Measurements from ENCODE around the gene CHSY1.

DNA sequence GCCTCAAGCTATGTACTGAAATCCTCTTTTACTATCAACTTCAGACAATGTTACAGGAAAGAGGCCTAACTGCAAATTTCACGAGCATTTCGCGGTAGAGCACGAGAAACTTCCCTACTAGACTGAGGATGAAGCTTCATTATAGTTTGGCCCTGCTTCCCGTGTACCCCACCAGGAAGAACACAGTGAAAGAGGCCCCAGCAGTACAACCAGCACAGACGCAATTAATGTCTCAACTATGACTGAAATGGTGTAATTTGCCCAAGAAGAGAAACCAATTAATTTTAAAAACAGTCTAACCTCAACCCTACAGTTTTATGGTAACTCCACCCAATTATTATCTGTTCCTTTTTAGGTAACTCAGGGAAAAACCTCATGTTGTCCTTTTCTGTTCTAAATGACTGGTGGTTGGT lies 12.1 kb downstream of the CHSY1 start:
- TF ChIP-seq, protein P1, sequence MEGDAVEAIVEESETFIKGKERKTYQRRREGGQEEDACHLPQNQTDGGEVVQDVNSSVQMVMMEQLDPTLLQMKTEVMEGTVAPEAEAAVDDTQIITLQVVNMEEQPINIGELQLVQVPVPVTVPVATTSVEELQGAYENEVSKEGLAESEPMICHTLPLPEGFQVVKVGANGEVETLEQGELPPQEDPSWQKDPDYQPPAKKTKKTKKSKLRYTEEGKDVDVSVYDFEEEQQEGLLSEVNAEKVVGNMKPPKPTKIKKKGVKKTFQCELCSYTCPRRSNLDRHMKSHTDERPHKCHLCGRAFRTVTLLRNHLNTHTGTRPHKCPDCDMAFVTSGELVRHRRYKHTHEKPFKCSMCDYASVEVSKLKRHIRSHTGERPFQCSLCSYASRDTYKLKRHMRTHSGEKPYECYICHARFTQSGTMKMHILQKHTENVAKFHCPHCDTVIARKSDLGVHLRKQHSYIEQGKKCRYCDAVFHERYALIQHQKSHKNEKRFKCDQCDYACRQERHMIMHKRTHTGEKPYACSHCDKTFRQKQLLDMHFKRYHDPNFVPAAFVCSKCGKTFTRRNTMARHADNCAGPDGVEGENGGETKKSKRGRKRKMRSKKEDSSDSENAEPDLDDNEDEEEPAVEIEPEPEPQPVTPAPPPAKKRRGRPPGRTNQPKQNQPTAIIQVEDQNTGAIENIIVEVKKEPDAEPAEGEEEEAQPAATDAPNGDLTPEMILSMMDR (IDR thresholded peaks at IDR 0.05) = no peak
- TF ChIP-seq POLR2A (IDR thresholded peaks at IDR 0.05) (no peak), POLR2AphosphoS5 (IDR thresholded peaks at IDR 0.05; ENCODE audit: insufficient read depth in 1 of 2, low read depth in 1 of 2) (no peak)
